Smooth muscle cell (in vitro differentiated cells): ENCODE results near the gene STX2. TPM values are rescaled to one million over a fixed set of nuclear protein-coding genes. Genes with fewer than 3 reads are reported as not detected.

ENCODE experiments used
- DNase-seq: peaks from one replicate; lab custom pipeline; 2025; ENCODE audit not compliant: unreplicated experiment; lab: John Stamatoyannopoulos, UW
- H2AFZ ChIP-seq: fragments of 200-600 bp; sonication (generic); 2 replicates; pipeline ENCODE4 v1.6.0; 2016; ENCODE audit warnings: antibody characterized with exemption, low read depth, mild to moderate bottlenecking
- H3F3A ChIP-seq: fragments of 200-600 bp; sonication (generic); 2 replicates; pipeline ENCODE4 v1.6.0; 2017; ENCODE audit warnings: antibody characterized with exemption, low read depth
- H3K27ac ChIP-seq: fragments of 200-600 bp; sonication (generic); 2 replicates; pipeline ENCODE4 v1.5.1; 2016; ENCODE audit warnings: low read depth, mild to moderate bottlenecking
- H3K27me3 ChIP-seq: fragments of 200-600 bp; sonication (generic); 2 replicates; pipeline ENCODE4 v1.6.1; 2016; ENCODE audit warnings: low read depth, mild to moderate bottlenecking
- H3K36me3 ChIP-seq: fragments of 200-600 bp; sonication (generic); 2 replicates; pipeline ENCODE4 v1.5.1; 2016; ENCODE audit warnings: low read depth
- H3K4me1 ChIP-seq: fragments of 200-600 bp; sonication (generic); 2 replicates; pipeline ENCODE4 v1.5.1; 2016; ENCODE audit warnings: low read depth
- H3K4me2 ChIP-seq: fragments of 200-600 bp; sonication (generic); 2 replicates; pipeline ENCODE4 v1.6.0; 2016; ENCODE audit warnings: mild to moderate bottlenecking
- H3K4me3 ChIP-seq: fragments of 200-600 bp; sonication (generic); 2 replicates; pipeline ENCODE4 v1.5.1; 2016; ENCODE audit warnings: mild to moderate bottlenecking
- H3K79me2 ChIP-seq: fragments of 200-600 bp; sonication (generic); 2 replicates; pipeline ENCODE4 v1.6.0; 2016; ENCODE audit warnings: low read depth, mild to moderate bottlenecking
- H3K9ac ChIP-seq: fragments of 200-600 bp; sonication (generic); 2 replicates; pipeline ENCODE4 v1.6.0; 2016; ENCODE audit warnings: low read depth
- H3K9me3 ChIP-seq: fragments of 200-600 bp; sonication (generic); replicated peaks from 2 replicates; pipeline ENCODE4 v1.5.1; 2016; ENCODE audit warnings: low read depth
- H4K20me1 ChIP-seq: fragments of 200-600 bp; sonication (generic); 2 replicates; pipeline ENCODE4 v1.6.0; 2016; ENCODE audit warnings: low read depth
- CTCF ChIP-seq: fragments of 200-600 bp; sonication (generic); IDR thresholded peaks from 2 replicates; pipeline ENCODE4 v1.5.1; 2017; ENCODE audit warnings: borderline replicate concordance, mild to moderate bottlenecking, antibody characterized with exemption; ENCODE audit not compliant: insufficient read depth, poor library complexity, severe bottlenecking
- WGBS: methylation state at CpG from one replicate; pipeline ENCODE4 v1.1.7; 2016; ENCODE audit warnings: low lambda C conversion rate; 5-methylcytosine and 5-hydroxymethylcytosine counted together
- polyA plus RNA-seq: library from polyadenylated mRNA; unstranded; fragments of >200 nt; fragmentation: Nextera tagmentation; extraction: Ambion mirVana; gene quantifications from 2 replicates; pipeline ENCODE4 v1.2.1, GENCODE V29; 2016
- total RNA-seq: library from RNA; depleted of rRNA; stranded (reverse); fragments of >200 nt; gene quantifications from 2 replicates; pipeline ENCODE4 v1.2.3, GENCODE V29; 2014

The STX2 gene
- total and polyA plus RNA-seq, 2 experiments from 2014 or later, result 25.3 to 32.8 TPM

GRCh38 chr12:130878193-130879185 is 39.4 kb upstream of the STX2 start:
- TF ChIP-seq CTCF, result no peak
- Histone ChIP-seq H2AFZ (no peak overlapping the region), H3K9ac (no peak overlapping the region), H3K36me3 (peaks cover 33% of the 10 kb centered on the region), H3K27me3 (no peaks in the 10 kb centered on the region), H4K20me1 (peaks cover 50% of the 10 kb centered on the region), H3K4me2 (no peak overlapping the region), H3K4me3 (no peak overlapping the region), H3K4me1 (peaks cover 17% of the 10 kb centered on the region), H3K27ac (no peak overlapping the region), H3K9me3 (no peaks in the 10 kb centered on the region), H3F3A (peaks cover 40% of the 10 kb centered on the region), H3K79me2 (peaks cover 14% of the 10 kb centered on the region)
- WGBS, result 86% methylated on average over 24 of the region's 24 CpGs
- DNase-seq, result no peak

DNA sequence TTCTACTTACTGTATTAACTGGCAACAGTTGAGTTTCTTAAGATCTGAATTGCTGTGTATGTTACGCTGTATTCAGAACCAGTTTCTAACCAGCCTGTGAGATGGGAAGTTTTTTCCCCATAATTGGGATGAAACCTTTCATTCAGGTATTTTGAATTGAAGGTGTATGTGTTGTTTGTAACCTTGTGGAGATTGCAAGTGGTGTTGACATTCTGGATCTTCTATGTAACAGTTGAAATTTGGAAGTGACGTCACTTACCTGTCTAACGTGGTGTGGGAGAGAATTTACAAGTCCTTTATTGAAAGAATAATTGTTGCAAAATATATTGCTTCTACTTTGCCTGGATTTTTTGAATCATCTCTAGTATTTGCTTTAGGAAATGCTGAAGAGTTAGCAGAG is 38.3 kb upstream of the STX2 start:
- Histone ChIP-seq H3F3A (peaks cover 40% of the 10 kb centered on the region), H3K36me3 (peaks cover 33% of the 10 kb centered on the region), H3K4me3 (no peak overlapping the region), H2AFZ (no peak overlapping the region), H3K4me1 (peaks cover 24% of the 10 kb centered on the region), H4K20me1 (peaks cover 61% of the 10 kb centered on the region), H3K9me3 (no peaks in the 10 kb centered on the region), H3K4me2 (no peak overlapping the region), H3K27ac (no peak overlapping the region), H3K9ac (no peak overlapping the region), H3K79me2 (peaks cover 25% of the 10 kb centered on the region), H3K27me3 (no peaks in the 10 kb centered on the region)
- no peak for TF ChIP-seq CTCF
- 90% methylated on average over 3 of the region's 3 CpGs for WGBS
- DNase-seq, result no peak

- H4K20me1 ChIP-seq, result peaks cover 61% of the 10 kb centered on the region
- 91% methylated on average over 3 of the region's 3 CpGs for WGBS
- H3K9ac ChIP-seq, result no peak overlapping the region
- no peak for DNase-seq
- H3K4me2 ChIP-seq, result no peak overlapping the region
- no peak for TF ChIP-seq CTCF
- no peak overlapping the region for H2AFZ ChIP-seq
- no peaks in the 10 kb centered on the region for H3K27me3 ChIP-seq
- peaks cover 24% of the 10 kb centered on the region for H3K4me1 ChIP-seq
- H3K36me3 ChIP-seq, result peaks cover 33% of the 10 kb centered on the region
- H3K27ac ChIP-seq, result no peak overlapping the region
- peaks cover 40% of the 10 kb centered on the region for H3F3A ChIP-seq
- no peak overlapping the region for H3K4me3 ChIP-seq
- H3K79me2 ChIP-seq, result peaks cover 25% of the 10 kb centered on the region
- H3K9me3 ChIP-seq, result no peaks in the 10 kb centered on the region
Observed at GRCh38 chr12:130876758-130877157, 37.7 kb upstream of the STX2 start.
